Measurements from ENCODE around the gene OLFML2B.

The OLFML2B gene

GRCh38 chr1:161933592-161934588 is 89.8 kb downstream of the OLFML2B start:
- no peaks in the 10 kb centered on the region for H3K36me3 ChIP-seq (ENCODE audit: control insufficient read depth in 2 of 2, insufficient read depth in 1 of 2, low read length in 2 of 2)
- CTCF ChIA-PET: interaction anchor here (0.9 kb wide), 1 partner anchor 10 kb away, joined by 3 read pairs; no protein-coding TSS in a partner anchor

More at GRCh38 chr1:161933592-161934588, 89.8 kb downstream of the OLFML2B start:
- Histone ChIP-seq H3K4me3 (ENCODE audit: low read depth, low read length) (no peak overlapping the region), H3K4me1 (ENCODE audit: control insufficient read depth, insufficient read depth, low read length) (no peaks in the 10 kb centered on the region), H3K27ac (ENCODE audit: extremely low read depth, low read depth, low read length) (no peak overlapping the region), H3K9me3 (ENCODE audit: control insufficient read depth, insufficient read depth, low read depth, low read length) (no peaks in the 10 kb centered on the region)
- POLR2A ChIA-PET: no interaction called here
- TF ChIP-seq ZNF48 (tag by site-specific recombination; IDR thresholded peaks at IDR 0.05) (no peak), ZBTB8A (tag by site-specific recombination; IDR thresholded peaks at IDR 0.05) (no peak), ZSCAN5A (tag by site-specific recombination; IDR thresholded peaks at IDR 0.05) (no peak), ZNF138 (tag by site-specific recombination; IDR thresholded peaks at IDR 0.05; ENCODE audit: borderline replicate concordance) (no peak), ZSCAN18 (tag by site-specific recombination; IDR thresholded peaks at IDR 0.05) (no peak), SP2 (tag by site-specific recombination; IDR thresholded peaks at IDR 0.05) (no peak), ZNF121 (tag by site-specific recombination; IDR thresholded peaks at IDR 0.05) (no peak), KLF1 (tag by site-specific recombination; IDR thresholded peaks at IDR 0.05) (no peak), ZNF530 (tag by site-specific recombination; IDR thresholded peaks at IDR 0.05; ENCODE audit: low read depth) (no peak), FEZF1 (tag by site-specific recombination; IDR thresholded peaks at IDR 0.05) (no peak), ZNF621 (tag by site-specific recombination; IDR thresholded peaks at IDR 0.05) (no peak)
- TF ChIP-seq, protein P1, sequence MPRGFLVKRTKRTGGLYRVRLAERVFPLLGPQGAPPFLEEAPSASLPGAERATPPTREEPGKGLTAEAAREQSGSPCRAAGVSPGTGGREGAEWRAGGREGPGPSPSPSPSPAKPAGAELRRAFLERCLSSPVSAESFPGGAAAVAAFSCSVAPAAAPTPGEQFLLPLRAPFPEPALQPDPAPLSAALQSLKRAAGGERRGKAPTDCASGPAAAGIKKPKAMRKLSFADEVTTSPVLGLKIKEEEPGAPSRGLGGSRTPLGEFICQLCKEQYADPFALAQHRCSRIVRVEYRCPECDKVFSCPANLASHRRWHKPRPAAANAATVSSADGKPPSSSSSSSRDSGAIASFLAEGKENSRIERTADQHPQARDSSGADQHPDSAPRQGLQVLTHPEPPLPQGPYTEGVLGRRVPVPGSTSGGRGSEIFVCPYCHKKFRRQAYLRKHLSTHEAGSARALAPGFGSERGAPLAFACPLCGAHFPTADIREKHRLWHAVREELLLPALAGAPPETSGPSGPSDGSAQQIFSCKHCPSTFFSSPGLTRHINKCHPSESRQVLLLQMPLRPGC (tag by site-specific recombination; IDR thresholded peaks at IDR 0.05): no peak

Measured in HEK293 (cell line).